A549 treated with GW870086 at 1 μM for 4 hours (cell line): Measurements from ENCODE around the gene NT5C. TPM values are rescaled to one million over a fixed set of nuclear protein-coding genes. Genes with fewer than 3 reads are reported as not detected.

ENCODE experiments used
- total RNA-seq: library from RNA; stranded (reverse); fragments of 200-300 nt; extraction: Qiagen RNA extraction; gene quantifications from 5 replicates; pipeline ENCODE4 v1.2.3, GENCODE V29; 2022; ENCODE audit warnings: low read depth

Gene NT5C
- 89.6 to 134 TPM (median 128 TPM) in 5 replicates for total RNA-seq

GRCh38 chr17:75131278-75132017, at the start of gene NT5C:
Gene NT5C, minus strand, starts transcription at chr17:75131742. Its CDS starts 35 bp downstream, at chr17:75131707.

GRCh38 chr17:75154195-75155106, 22.9 kb upstream of the NT5C start, which contains the start of gene JPT1:
Gene JPT1, minus strand, starts transcription at chr17:75154512. Its CDS starts 115 bp downstream, at chr17:75154397.

GRCh38 chr17:75109407-75110233, 21.9 kb downstream of the NT5C start, which contains the start of gene ARMC7:
Gene ARMC7, plus strand, starts transcription at chr17:75109969. Its CDS starts 320 bp downstream, at chr17:75110289.

GRCh38 chr17:75087558-75088453, 43.7 kb downstream of the NT5C start, which contains the start of gene SLC16A5:
Gene SLC16A5, plus strand, starts transcription at chr17:75087954. Its CDS starts 5,683 bp downstream, at chr17:75093637.

Other genes starting within 250 kb of the NT5C start
- gene FADS6, start 238.1 kb downstream of the NT5C start, total RNA-seq, result 0.09 TPM in 1 of 5 replicates, not detected in the others
- 0.07 to 0.12 TPM (median 0.11 TPM) in 5 replicates for gene USH1G, start 208.5 kb downstream of the NT5C start, total RNA-seq
- gene OTOP2, start 207.5 kb downstream of the NT5C start, total RNA-seq, result 0.13 TPM in 1 of 5 replicates, not detected in the others
- not detected in 5 replicates for gene OTOP3, start 195.8 kb downstream of the NT5C start, total RNA-seq
- 13.8 to 19.2 TPM (median 17.5 TPM) in 5 replicates for gene HID1, start 159.0 kb downstream of the NT5C start, total RNA-seq
- 56.3 to 70.7 TPM (median 68.6 TPM) in 5 replicates for gene CDR2L, start 144.1 kb downstream of the NT5C start, total RNA-seq
- gene MRPL58, start 119.1 kb downstream of the NT5C start, total RNA-seq, result 72.9 to 81.4 TPM (median 79.5 TPM) in 5 replicates
- gene ATP5PD, start 84.8 kb downstream of the NT5C start, total RNA-seq, result 492 to 570 TPM (median 501 TPM) in 5 replicates
- gene KCTD2, start 84.5 kb downstream of the NT5C start, total RNA-seq, result 27.5 to 32.0 TPM (median 31.1 TPM) in 5 replicates
- 26.1 to 36.0 TPM (median 31.7 TPM) in 5 replicates for gene SLC16A5, start 43.8 kb downstream of the NT5C start, total RNA-seq
- 17.1 to 20.9 TPM (median 18.8 TPM) in 5 replicates for gene ARMC7, start 21.8 kb downstream of the NT5C start, total RNA-seq
- 739 to 848 TPM (median 789 TPM) in 5 replicates for gene JPT1, start 22.8 kb upstream of the NT5C start, total RNA-seq
- gene SUMO2, start 51.2 kb upstream of the NT5C start, total RNA-seq, result 289 to 400 TPM (median 383 TPM) in 5 replicates
- gene NUP85, start 73.9 kb upstream of the NT5C start, total RNA-seq, result 92.5 to 107 TPM (median 99.5 TPM) in 5 replicates
- gene GGA3, start 129.9 kb upstream of the NT5C start, total RNA-seq, result 22.1 to 30.9 TPM (median 28.0 TPM) in 5 replicates
- gene MRPS7, start 130.1 kb upstream of the NT5C start, total RNA-seq, result 147 to 182 TPM (median 171 TPM) in 5 replicates
- 31.2 to 36.9 TPM (median 34.7 TPM) in 5 replicates for gene MIF4GD, start 139.5 kb upstream of the NT5C start, total RNA-seq
- gene SLC25A19, start 157.7 kb upstream of the NT5C start, total RNA-seq, result 16.2 to 19.6 TPM (median 18.6 TPM) in 5 replicates